Ovary (tissue), 9 donors: ENCODE measurements around the gene CRY2. TPM values are rescaled to one million over a fixed set of nuclear protein-coding genes. Genes with fewer than 3 reads are reported as not detected.
"Not testable (repeated sequence)": the region's sequence is repeated elsewhere in the genome, so short reads cannot be mapped to it uniquely, and the experiment has no call there.

ENCODE experiments used
- DNase-seq, 5 donors: peaks; one replicate each; pipeline ENCODE4 v3.0.0-alpha.2; 2019 to 2020
- H3K27ac ChIP-seq, 2 donors: fragments of 200-600 bp; one replicate each; pipeline versions ENCODE4 v1.5.1 to v1.8.0; 2019 to 2022
- H3K27me3 ChIP-seq: fragments of 200-600 bp; one replicate; pipeline ENCODE4 v1.8.0; 2022
- H3K36me3 ChIP-seq: fragments of 200-600 bp; sonication (generic); one replicate; pipeline ENCODE4 v1.5.1; 2019
- H3K4me1 ChIP-seq: one replicate; pipeline ENCODE4 v1.8.1; 2013; ENCODE audit warnings: mild to moderate bottlenecking, moderate library complexity; ENCODE audit not compliant: insufficient read depth
- H3K4me3 ChIP-seq: fragments of 200-600 bp; sonication (generic); one replicate; pipeline ENCODE4 v1.5.1; 2017
- H3K9me3 ChIP-seq, 2 donors: fragments of 200-600 bp in 1 of 2; sonication (generic) in 1 of 2; one replicate each; pipeline versions ENCODE4 v1.5.1 to v1.8.1; 2013 to 2019; ENCODE audit warnings: mild to moderate bottlenecking in 1 of 2, moderate library complexity in 1 of 2
- EP300 ChIP-seq: sonication (generic); formaldehyde crosslinking; IDR thresholded peaks from one replicate; pipeline ENCODE4 v1.6.1; 2017; ENCODE audit warnings: antibody characterized with exemption
- POLR2A ChIP-seq: fragments of 450-650 bp; IDR thresholded peaks from one replicate; pipeline ENCODE4 v1.6.1; 2017; ENCODE audit warnings: antibody characterized with exemption, mild to moderate bottlenecking, moderate library complexity
- WGBS, 3 donors: extraction: QIAGEN DNeasy Blood & Tissue Kit in 1 of 3; methylation state at CpG; one replicate each; pipeline versions ENCODE4 v1.1.5 to v1.1.7; 2013 to 2017; 5-methylcytosine and 5-hydroxymethylcytosine counted together
- intact Hi-C, 4 donors: fragments of 100-400 bp; cut with DNase I; formaldehyde crosslinking; loops; one replicate each; pipeline versions ENCODE4 v1.11.0 to v1.15.1; 2022 to 2023
- polyA plus RNA-seq, 2 donors: library from polyadenylated mRNA; stranded (reverse); fragments of 200-250 nt in 1 of 2; fragments of 350-450 nt in 1 of 2; fragmentation: Illumina TruSeq in 1 of 2; extraction: RNeasy Lipid Tissue Mini Kit (QIAGEN cat#74804) in 1 of 2; gene quantifications; one replicate each; pipeline ENCODE4 v1.2.3, GENCODE V29; 2013 to 2014
- total RNA-seq, 7 donors: library from RNA; depleted of rRNA in 2 of 7; stranded (reverse); fragments of >200 nt in 2 of 7; fragmentation: NEBNext Ultra II Directional in 3 of 7; extraction: Animal tissue kit (Norgen Biotek cat#: 25700) in 3 of 7; gene quantifications; one replicate each; pipeline versions ENCODE4 v1.1.0 to v1.2.4, GENCODE V29; 2016 to 2023
- TF ChIP-seq, protein P1 (sequence below), 3 donors: fragments of 450-650 bp in 2 of 3; fragments of 200-600 bp in 1 of 3; IDR thresholded peaks; one replicate each; pipeline versions ENCODE4 v1.5.1 to v1.8.0; 2016 to 2022; ENCODE audit warnings: antibody characterized with exemption in 3 of 3, mild to moderate bottlenecking in 1 of 3
- donor health status: DM: no; HTN: no; CAD: no; lungs with moderate emphysema.
- donor health status: DM: no; HTN: no; CAD: no.
- donor health status: Bipolar disorder and iron deficiency.
- donor health status: DM: yes; HTN: yes; CAD: no.
- donor health status: DM: no; HTN: no; CAD: no.
- donor health status: DM: yes; HTN: yes; CAD: no.

Gene CRY2
- total and polyA plus RNA-seq, 9 donors, result 37.2 to 94.2 (median 51.9) TPM

DNA sequence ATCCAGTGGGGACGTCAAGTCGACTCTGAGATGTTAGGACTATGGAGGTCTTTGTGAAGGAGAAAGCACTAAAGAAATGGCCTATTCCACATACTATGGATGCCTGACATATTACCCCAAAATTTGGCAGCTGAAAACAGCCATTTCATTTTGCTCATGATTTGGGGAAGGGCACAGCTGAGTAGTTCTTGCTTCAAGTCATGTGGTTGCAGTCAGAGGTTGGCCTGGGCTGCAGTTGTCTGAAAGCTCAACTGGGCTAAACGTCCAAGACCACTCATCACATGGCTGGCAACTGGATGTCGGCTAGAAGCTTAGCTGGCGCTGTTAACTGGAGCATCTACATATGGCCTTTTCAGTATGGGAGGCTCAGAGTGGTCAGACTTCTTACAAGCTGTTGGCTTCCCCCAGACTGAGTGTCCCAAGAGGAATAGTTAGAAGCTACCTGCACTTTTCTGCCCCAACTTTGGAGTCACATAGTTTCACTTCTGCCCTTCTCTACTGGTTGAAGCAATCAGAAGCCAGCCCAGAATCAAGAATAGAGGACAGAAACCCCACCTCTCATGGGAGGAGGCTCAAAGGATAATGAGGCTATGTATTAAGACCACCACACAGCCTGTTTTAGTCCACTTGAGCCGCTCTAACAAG, 28.2 kb upstream of the CRY2 start:
- no peaks in the 10 kb centered on the region for H3K36me3 ChIP-seq
- H3K4me1 ChIP-seq, result no peaks in the 10 kb centered on the region
- no peaks in the 10 kb centered on the region for H3K9me3 ChIP-seq
- no peak overlapping the region for H3K4me3 ChIP-seq
- H3K27me3 ChIP-seq, result no peaks in the 10 kb centered on the region
- 80 to 84% (median 83%) methylated on average over 6 of the region's 6 CpGs for WGBS, 3 donors
- TF ChIP-seq, protein P1, sequence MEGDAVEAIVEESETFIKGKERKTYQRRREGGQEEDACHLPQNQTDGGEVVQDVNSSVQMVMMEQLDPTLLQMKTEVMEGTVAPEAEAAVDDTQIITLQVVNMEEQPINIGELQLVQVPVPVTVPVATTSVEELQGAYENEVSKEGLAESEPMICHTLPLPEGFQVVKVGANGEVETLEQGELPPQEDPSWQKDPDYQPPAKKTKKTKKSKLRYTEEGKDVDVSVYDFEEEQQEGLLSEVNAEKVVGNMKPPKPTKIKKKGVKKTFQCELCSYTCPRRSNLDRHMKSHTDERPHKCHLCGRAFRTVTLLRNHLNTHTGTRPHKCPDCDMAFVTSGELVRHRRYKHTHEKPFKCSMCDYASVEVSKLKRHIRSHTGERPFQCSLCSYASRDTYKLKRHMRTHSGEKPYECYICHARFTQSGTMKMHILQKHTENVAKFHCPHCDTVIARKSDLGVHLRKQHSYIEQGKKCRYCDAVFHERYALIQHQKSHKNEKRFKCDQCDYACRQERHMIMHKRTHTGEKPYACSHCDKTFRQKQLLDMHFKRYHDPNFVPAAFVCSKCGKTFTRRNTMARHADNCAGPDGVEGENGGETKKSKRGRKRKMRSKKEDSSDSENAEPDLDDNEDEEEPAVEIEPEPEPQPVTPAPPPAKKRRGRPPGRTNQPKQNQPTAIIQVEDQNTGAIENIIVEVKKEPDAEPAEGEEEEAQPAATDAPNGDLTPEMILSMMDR (IDR thresholded peaks at IDR 0.05), result no peak
- TF ChIP-seq POLR2A (no peak), EP300 (no peak)
- intact Hi-C loops, result no loop called here
- DNase-seq, result peak in 1 of 5 donors; percentile 4
- no peak overlapping the region for H3K27ac ChIP-seq

DNA sequence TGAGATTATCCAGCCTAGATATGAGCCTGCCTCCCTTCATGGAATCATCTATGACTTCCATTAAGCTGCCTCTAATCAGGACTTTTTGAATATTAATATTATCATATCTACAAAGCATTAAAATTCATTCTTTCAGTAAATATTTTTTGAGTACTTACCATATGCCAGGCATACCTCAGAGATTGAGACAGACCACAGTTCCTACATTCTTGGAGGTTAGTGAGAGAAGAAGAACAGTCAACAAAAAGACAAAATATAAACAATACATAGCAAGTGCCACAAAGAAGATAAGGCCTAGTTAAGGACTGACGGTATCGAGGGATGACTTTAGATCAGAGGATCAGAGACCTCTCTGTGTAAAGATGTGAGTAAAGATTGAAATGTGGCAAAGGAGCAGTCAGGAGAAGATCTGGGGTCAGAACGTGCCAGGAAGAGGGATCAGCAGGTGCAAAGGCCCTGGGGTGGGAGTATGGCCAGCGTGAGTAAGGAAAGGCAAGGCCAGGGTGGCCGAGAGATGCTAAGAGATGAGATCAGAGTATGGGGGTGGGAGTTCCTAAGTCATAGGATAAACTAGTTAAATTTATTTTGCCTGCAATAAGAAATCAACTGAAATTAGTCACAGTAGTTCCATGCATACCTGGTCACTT, 26.9 kb upstream of the CRY2 start:
- H3K4me1 ChIP-seq, result no peaks in the 10 kb centered on the region
- no peak overlapping the region for H3K27ac ChIP-seq
- TF ChIP-seq EP300 (no peak), POLR2A (no peak)
- TF ChIP-seq, protein P1 (IDR thresholded peaks at IDR 0.05), result no peak
- intact Hi-C loops, result no loop called here
- no peaks in the 10 kb centered on the region for H3K27me3 ChIP-seq
- 72 to 74% (median 73%) methylated on average over 5 of the region's 5 CpGs for WGBS, 3 donors
- H3K4me3 ChIP-seq, result no peak overlapping the region
- peak in 1 of 5 donors; percentile 12 for DNase-seq
- no peaks in the 10 kb centered on the region for H3K9me3 ChIP-seq
- H3K36me3 ChIP-seq, result no peaks in the 10 kb centered on the region

DNA sequence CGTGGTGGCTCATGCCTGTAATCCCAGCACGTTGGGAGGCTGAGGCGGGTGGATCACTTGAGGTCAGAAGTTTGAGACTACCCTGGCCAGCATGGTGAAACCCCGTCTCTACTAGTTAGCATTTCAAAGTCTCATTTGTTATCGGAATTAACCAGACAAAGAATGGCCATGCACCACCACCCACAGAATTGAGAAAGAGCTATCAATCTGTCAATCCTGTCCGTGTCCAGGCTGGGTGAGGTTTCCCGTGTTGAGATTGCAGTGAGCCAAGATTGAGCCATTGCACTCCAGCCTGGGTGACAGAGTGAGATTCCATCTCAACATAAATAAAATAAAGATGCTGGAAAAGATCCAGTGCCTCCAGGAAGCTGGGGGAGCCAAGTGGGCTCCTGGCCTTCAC, 20.8 kb upstream of the CRY2 start:
- H3K27me3 ChIP-seq, DNase-seq, H3K9me3 ChIP-seq, H3K27ac ChIP-seq, H3K36me3 ChIP-seq, H3K4me1 ChIP-seq, H3K4me3 ChIP-seq, intact Hi-C loops: not testable (repeated sequence)
- WGBS, 3 donors, result 60 to 72% (median 72%) methylated on average over 7 of the region's 7 CpGs

DNA sequence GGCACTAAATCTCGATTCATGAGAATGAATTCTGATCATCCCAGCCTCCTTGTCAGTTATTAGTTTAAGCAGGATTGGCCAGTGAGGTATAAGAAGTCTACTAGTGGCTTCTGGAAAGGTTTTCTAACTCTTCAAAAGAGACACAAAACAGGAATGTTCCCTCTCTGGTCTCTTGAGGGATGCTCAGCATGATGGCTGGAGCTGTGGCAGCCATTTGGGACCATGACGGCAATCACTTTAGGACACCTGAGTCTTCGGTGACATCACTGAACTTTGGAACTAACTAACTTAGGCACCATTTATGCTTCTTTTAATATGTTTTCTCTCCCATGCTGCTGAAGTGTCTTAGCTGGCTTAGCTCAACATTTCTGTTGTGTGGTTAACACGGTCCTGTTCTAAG, 20.2 kb upstream of the CRY2 start:
- 95 to 99% (median 95%) methylated on average over 4 of the region's 4 CpGs for WGBS, 3 donors
- Histone ChIP-seq H3K27me3 (no peaks in the 10 kb centered on the region), H3K4me1 (no peaks in the 10 kb centered on the region), H3K9me3 (no peaks in the 10 kb centered on the region), H3K27ac (no peak overlapping the region), H3K4me3 (no peak overlapping the region), H3K36me3 (no peaks in the 10 kb centered on the region)
- TF ChIP-seq POLR2A (no peak), EP300 (no peak)
- TF ChIP-seq, protein P1 (IDR thresholded peaks at IDR 0.05), result no peak
- intact Hi-C loops, result no loop called here
- no peak for DNase-seq

DNA sequence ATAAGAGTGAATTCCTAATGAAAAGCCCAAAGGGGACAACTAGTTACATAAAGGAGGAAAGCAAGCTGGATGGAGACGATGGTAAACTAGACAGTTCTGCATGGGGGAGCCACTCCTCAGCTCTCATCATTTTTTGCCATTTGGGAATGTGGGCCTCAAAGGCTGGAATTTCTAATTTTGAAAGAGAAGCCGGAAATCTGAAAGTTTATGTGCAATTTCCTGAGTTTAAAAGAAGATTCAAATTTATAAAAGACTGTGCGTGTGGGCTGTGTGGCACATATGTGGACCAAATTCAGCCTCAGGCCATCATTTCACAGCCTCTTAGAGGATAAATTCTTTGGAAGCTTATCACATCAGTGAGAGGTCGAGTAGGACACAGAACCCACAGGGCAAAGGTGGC, 18.3 kb upstream of the CRY2 start:
- 57 to 71% (median 66%) methylated on average over 4 of the region's 4 CpGs for WGBS, 3 donors
- no peak overlapping the region for H3K4me3 ChIP-seq
- no peak for DNase-seq
- H3K27ac ChIP-seq, result no peak overlapping the region
- no peaks in the 10 kb centered on the region for H3K4me1 ChIP-seq
- intact Hi-C loops, result no loop called here
- H3K27me3 ChIP-seq, result no peaks in the 10 kb centered on the region
- TF ChIP-seq, protein P1 (IDR thresholded peaks at IDR 0.05), result no peak
- TF ChIP-seq EP300 (no peak), POLR2A (no peak)
- no peaks in the 10 kb centered on the region for H3K9me3 ChIP-seq
- H3K36me3 ChIP-seq, result no peaks in the 10 kb centered on the region
